Chondrocyte (in vitro differentiated cells): ENCODE measurements around the gene OR2A14. TPM values are rescaled to one million over a fixed set of nuclear protein-coding genes. Genes with fewer than 3 reads are reported as not detected.
"Not testable (repeated sequence)": the region's sequence is repeated elsewhere in the genome, so short reads cannot be mapped to it uniquely, and the experiment has no call there.

Source experiments
- DNase-seq: peaks from one replicate; pipeline ENCODE4 v3.0.0; 2021; ENCODE audit warnings: mixed read lengths, low spot score
- H3K27ac Mint-ChIP-seq: one replicate; pipeline ENCODE4 v1.8.0; 2021; ENCODE audit warnings: mild to moderate bottlenecking, moderate library complexity, mixed read lengths; ENCODE audit not compliant: unreplicated experiment
- H3K27me3 Mint-ChIP-seq: 2 replicates; pipeline ENCODE4 v1.8.0; 2021; ENCODE audit warnings: low read depth, mixed read lengths
- H3K36me3 Mint-ChIP-seq: 2 replicates; pipeline ENCODE4 v1.8.0; 2021; ENCODE audit warnings: low read depth, mixed read lengths
- H3K4me1 Mint-ChIP-seq: 2 replicates; pipeline ENCODE4 v1.8.0; 2021; ENCODE audit warnings: low read depth, mild to moderate bottlenecking, mixed read lengths
- H3K4me3 Mint-ChIP-seq: one replicate; pipeline ENCODE4 v1.8.0; 2021; ENCODE audit warnings: mild to moderate bottlenecking, moderate library complexity, mixed read lengths; ENCODE audit not compliant: unreplicated experiment
- H3K9me3 Mint-ChIP-seq: 2 replicates; pipeline ENCODE4 v1.8.0; 2021; ENCODE audit warnings: low read depth, mixed read lengths
- CTCF ChIP-seq: fragments of 200-600 bp; sonication (generic); IDR thresholded peaks from 2 replicates; pipeline ENCODE4 v1.5.0; 2021; ENCODE audit warnings: antibody characterized with exemption, mild to moderate bottlenecking, moderate library complexity
- total RNA-seq: library from RNA; stranded (reverse); gene quantifications from 3 replicates; pipeline ENCODE4 v1.2.1, GENCODE V29; 2021

OR2A14 gene
- total RNA-seq, 1 donor from 2014 or later: not detected

GRCh38 chr7:144174613-144175012 lies 51.6 kb downstream of the OR2A14 start:
- no peak for DNase-seq
- Mint-ChIP-seq H3K36me3 (no peaks in the 10 kb centered on the region), H3K4me1 (no peaks in the 10 kb centered on the region), H3K9me3 (peaks cover 4% of the 10 kb centered on the region), H3K4me3 (no peak overlapping the region), H3K27ac (no peak overlapping the region), H3K27me3 (peaks cover 16% of the 10 kb centered on the region)
- no peak for TF ChIP-seq CTCF

GRCh38 chr7:144178380-144179164 lies 55.6 kb downstream of the OR2A14 start:
- not testable (repeated sequence) for H3K27ac Mint-ChIP-seq, H3K4me3 Mint-ChIP-seq, DNase-seq, H3K36me3 Mint-ChIP-seq, H3K9me3 Mint-ChIP-seq, H3K4me1 Mint-ChIP-seq
- H3K27me3 Mint-ChIP-seq: peaks cover 13% of the 10 kb centered on the region
- TF ChIP-seq CTCF: peak; percentile 76

GRCh38 chr7:144179165-144179479 lies 56.1 kb downstream of the OR2A14 start:
- H3K4me1 Mint-ChIP-seq, H3K36me3 Mint-ChIP-seq, H3K4me3 Mint-ChIP-seq, DNase-seq, H3K27ac Mint-ChIP-seq, H3K9me3 Mint-ChIP-seq: not testable (repeated sequence)
- H3K27me3 Mint-ChIP-seq: peaks cover 12% of the 10 kb centered on the region

Other genes starting within 250 kb of the OR2A14 start
- 106 to 127 TPM (median 109 TPM) in 3 replicates for gene TCAF1, start 221.0 kb upstream of the OR2A14 start, total RNA-seq
- not detected in 3 replicates for gene OR2F2, start 187.9 kb upstream of the OR2A14 start, total RNA-seq
- not detected in 3 replicates for gene OR2F1, start 168.3 kb upstream of the OR2A14 start, total RNA-seq
- gene OR6B1, start 122.9 kb upstream of the OR2A14 start, total RNA-seq: not detected in 3 replicates
- gene OR2A5, start 74.2 kb upstream of the OR2A14 start, total RNA-seq: not detected in 3 replicates
- not detected in 3 replicates for gene OR2A25, start 53.4 kb upstream of the OR2A14 start, total RNA-seq
- not detected in 3 replicates for gene OR2A12, start 36.9 kb upstream of the OR2A14 start, total RNA-seq
- not detected in 3 replicates for gene OR2A2, start 13.6 kb upstream of the OR2A14 start, total RNA-seq
- 0.47 TPM in 1 of 3 replicates, not detected in the others for gene CTAGE4, start 60.3 kb downstream of the OR2A14 start, total RNA-seq
- 0.75 to 2.7 TPM (median 2.0 TPM) in 3 replicates for gene ARHGEF35, start 72.7 kb downstream of the OR2A14 start, total RNA-seq
- 0.12 to 0.31 TPM in 2 of 3 replicates, not detected in the other for gene OR2A42, start 116.4 kb downstream of the OR2A14 start, total RNA-seq
- gene OR2A7, start 141.6 kb downstream of the OR2A14 start, total RNA-seq: 0.68 to 1.00 TPM (median 0.92 TPM) in 3 replicates
- 0.53 to 1.4 TPM (median 0.92 TPM) in 3 replicates for gene CTAGE8, start 146.1 kb downstream of the OR2A14 start, total RNA-seq
- gene OR2A1, start 189.2 kb downstream of the OR2A14 start, total RNA-seq: not detected in 3 replicates
- gene ARHGEF5, start 232.2 kb downstream of the OR2A14 start, total RNA-seq: 2.6 to 7.3 TPM (median 7.2 TPM) in 3 replicates